IMR-90 (cell line): ENCODE data around the gene ACTRT2. TPM values are rescaled to one million over a fixed set of nuclear protein-coding genes. Genes with fewer than 3 reads are reported as not detected.

ENCODE experiments used
- ATAC-seq: fragments of 200-7000 bp; cut with Tn5 transposase; 2 replicates; pipeline ENCODE4 v1.9.1; 2020; ENCODE audit warnings: low read depth, mild to moderate bottlenecking, moderate library complexity
- BruUV-seq: library from RNA; stranded (reverse); fragments of 400-500 nt; replicated peaks from 2 replicates; lab custom pipeline; 2021; lab: Mats Ljungman, UMichigan
- CTCF ChIA-PET: fragments of 300-600 bp; formaldehyde crosslinking; extraction: SDS; loops from one replicate; lab custom pipeline; 2021; ENCODE audit warnings: antibody characterized with exemption; lab: Yijun Ruan, JAX
- POLR2A ChIA-PET: fragments of 300-600 bp; sonication (Branson Sonifier 250); formaldehyde crosslinking; loops from one replicate; lab custom pipeline; 2022; ENCODE audit warnings: antibody characterized with exemption; ENCODE audit not compliant: unreplicated experiment; lab: Charles Lee
- DNase-seq: peaks from one replicate; pipeline ENCODE4 v3.0.0; 2013
- H2AFZ ChIP-seq: replicated peaks from 2 replicates; pipeline ENCODE3; 2013; ENCODE audit warnings: low read length, mild to moderate bottlenecking; ENCODE audit not compliant: poor library complexity
- H2AK5ac ChIP-seq: 2 replicates; pipeline ENCODE4 v1.6.1; 2013; ENCODE audit warnings: low read depth, low read length, inconsistent platforms
- H2AK9ac ChIP-seq: replicated peaks from 2 replicates; pipeline ENCODE3; 2013; ENCODE audit warnings: mild to moderate bottlenecking, low read depth, low read length, moderate library complexity; ENCODE audit not compliant: poor library complexity
- H2BK120ac ChIP-seq: 2 replicates; pipeline ENCODE4 v1.6.1; 2013; ENCODE audit warnings: low read depth, low read length, inconsistent platforms
- H2BK15ac ChIP-seq: 3 replicates; pipeline ENCODE4 v1.6.1; 2013; ENCODE audit warnings: low read depth, low read length, inconsistent platforms
- H2BK20ac ChIP-seq: 2 replicates; pipeline ENCODE4 v1.6.1; 2013; ENCODE audit warnings: low read depth, mild to moderate bottlenecking, inconsistent platforms, low read length, moderate library complexity
- H2BK5ac ChIP-seq: 2 replicates; pipeline ENCODE4 v1.6.1; 2013; ENCODE audit warnings: mild to moderate bottlenecking, low read depth, low read length, inconsistent platforms; ENCODE audit not compliant: poor library complexity, severe bottlenecking
- H3K14ac ChIP-seq: replicated peaks from 2 replicates; pipeline ENCODE4 v1.6.1; 2013; ENCODE audit warnings: low read depth, low read length, inconsistent platforms
- H3K18ac ChIP-seq: 2 replicates; pipeline ENCODE4 v1.6.1; 2013; ENCODE audit warnings: low read depth, low read length, control low read depth
- H3K23ac ChIP-seq: 2 replicates; pipeline ENCODE4 v1.6.1; 2013; ENCODE audit warnings: low read depth, low read length, inconsistent platforms
- H3K27ac ChIP-seq: 2 replicates; pipeline ENCODE4 v1.5.1; 2013; ENCODE audit warnings: mild to moderate bottlenecking, control low read depth, low read length; ENCODE audit not compliant: insufficient read depth
- H3K27me3 ChIP-seq: 2 replicates; pipeline ENCODE4 v1.6.1; 2013; ENCODE audit warnings: low read length; ENCODE audit not compliant: control insufficient read depth, insufficient read depth
- H3K36me3 ChIP-seq: 2 replicates; pipeline ENCODE4 v1.6.1; 2013; ENCODE audit warnings: low read length, mixed read lengths; ENCODE audit not compliant: control insufficient read depth, insufficient read depth
- H3K4ac ChIP-seq: 2 replicates; pipeline ENCODE4 v1.6.1; 2013; ENCODE audit warnings: low read depth, low read length, inconsistent platforms
- H3K4me1 ChIP-seq: 2 replicates; pipeline ENCODE4 v1.6.1; 2013; ENCODE audit warnings: low read length, mixed read lengths; ENCODE audit not compliant: control insufficient read depth, insufficient read depth
- H3K4me2 ChIP-seq: 2 replicates; pipeline ENCODE4 v1.6.1; 2013; ENCODE audit warnings: low read depth, mild to moderate bottlenecking, control low read depth, low read length, moderate library complexity
- H3K4me3 ChIP-seq: 2 replicates; pipeline ENCODE4 v1.5.1; 2013; ENCODE audit warnings: low read depth, mild to moderate bottlenecking, control low read depth, low read length, moderate library complexity; ENCODE audit not compliant: insufficient read depth
- H3K56ac ChIP-seq: 2 replicates; pipeline ENCODE4 v1.6.1; 2013; ENCODE audit warnings: low read length, inconsistent platforms; ENCODE audit not compliant: insufficient read depth; ENCODE audit errors: extremely low read depth
- H3K79me1 ChIP-seq, 2 experiments: 2 replicates each; pipeline ENCODE4 v1.6.1; 2013; ENCODE audit warnings: low read length in 2 of 2, inconsistent platforms in 1 of 2, low read depth in 1 of 2
- H3K9ac ChIP-seq: 2 replicates; pipeline ENCODE4 v1.6.1; 2013; ENCODE audit warnings: low read depth, low read length, control low read depth
- H3K9me1 ChIP-seq: 2 replicates; pipeline ENCODE4 v1.6.1; 2013; ENCODE audit warnings: low read length, inconsistent platforms; ENCODE audit not compliant: insufficient read depth
- H3K9me3 ChIP-seq: 2 replicates; pipeline ENCODE4 v1.6.1; 2013; ENCODE audit warnings: low read length; ENCODE audit not compliant: control insufficient read depth, insufficient read depth
- H4K20me1 ChIP-seq: 2 replicates; pipeline ENCODE4 v1.6.1; 2013; ENCODE audit warnings: low read length, inconsistent platforms; ENCODE audit not compliant: insufficient read depth
- H4K5ac ChIP-seq: 2 replicates; pipeline ENCODE4 v1.6.1; 2013; ENCODE audit warnings: mild to moderate bottlenecking, low read depth, low read length, control low read depth
- H4K8ac ChIP-seq, 2 experiments: 2 replicates each; pipeline ENCODE4 v1.6.1; 2013; ENCODE audit warnings: low read depth in 2 of 2, low read length in 2 of 2, control low read depth in 1 of 2, inconsistent platforms in 1 of 2
- H4K91ac ChIP-seq: 2 replicates; pipeline ENCODE4 v1.6.1; 2013; ENCODE audit warnings: low read depth, low read length, inconsistent platforms; ENCODE audit not compliant: insufficient read depth
- FOS ChIP-seq: fragments of 150-350 bp; IDR thresholded peaks from 2 replicates; pipeline ENCODE4 v1.6.1; 2016; ENCODE audit warnings: low read depth, low read length
- WGBS, 2 experiments: methylation state at CpG; one replicate each; pipeline versions ENCODE4 v1.1.5 to v1.1.7; 2013; ENCODE audit warnings: missing lambda C conversion rate in 2 of 2; ENCODE audit not compliant: insufficient read length in 1 of 2; ENCODE audit errors: extremely low coverage in 2 of 2; 5-methylcytosine and 5-hydroxymethylcytosine counted together
- dilution Hi-C: fragments of 300-500 bp; cut with HindIII; formaldehyde crosslinking; loops from one replicate; pipeline ENCODE4 v1.14.3; 2018; ENCODE audit warnings: low sequenced_read_pairs; ENCODE audit not compliant: unreplicated experiment
- in situ Hi-C: fragments of 300-500 bp; cut with MboI; formaldehyde crosslinking; loops from 3 replicates; pipeline ENCODE4 v1.14.3; 2019; ENCODE audit warnings: low sequenced_read_pairs, inconsistent platforms, mixed read lengths
- intact Hi-C: fragments of 100-400 bp; cut with micrococcal nuclease; formaldehyde crosslinking; loops from 2 replicates; pipeline ENCODE4 v1.10.0; 2022
- polyA plus RNA-seq, 3 experiments: library from polyadenylated mRNA; depleted of rRNA; stranded (reverse); fragments of >200 nt; gene quantifications; 2 replicates each; pipeline ENCODE4 v1.2.3, GENCODE V29; 2012; ENCODE audit warnings: low replicate concordance in 1 of 3
- total RNA-seq: library from RNA; depleted of rRNA; stranded (reverse); fragments of >200 nt; gene quantifications from 2 replicates; pipeline ENCODE4 v1.2.3, GENCODE V29; 2012

ACTRT2 gene
- total and polyA plus RNA-seq, 2 of the 4 experiments (the other 2 are of a cell fraction) = not detected

DNA sequence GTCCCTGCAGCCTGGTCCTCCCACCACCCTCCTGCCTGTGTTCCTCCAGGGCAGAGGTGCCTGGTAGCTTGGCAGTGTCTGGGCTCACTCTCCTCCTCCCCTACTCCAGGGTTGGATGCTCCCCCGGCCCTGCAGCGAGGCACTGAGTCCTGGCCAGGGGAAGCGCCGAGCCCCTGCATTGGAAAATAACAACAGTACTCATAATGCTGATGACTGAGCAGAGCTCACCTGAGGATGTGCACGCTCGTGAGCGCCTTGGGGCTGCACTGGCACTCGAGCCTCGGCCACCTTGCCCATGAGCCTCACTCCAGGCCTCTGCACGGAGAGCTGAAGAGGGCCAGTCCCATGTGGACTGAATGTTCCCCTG lies 6.0 kb upstream of the ACTRT2 start:
- Histone ChIP-seq H4K5ac (no peak overlapping the region), H3K23ac (no peak overlapping the region), H3K4me3 (no peak overlapping the region), H3K14ac (no peak overlapping the region), H3K18ac (no peak overlapping the region), H2BK5ac (no peak overlapping the region), H2BK15ac (no peak overlapping the region), H3K4ac (no peak overlapping the region), H3K4me1 (no peaks in the 10 kb centered on the region), H4K20me1 (no peaks in the 10 kb centered on the region), H3K56ac (no peak overlapping the region), H3K9me1 (no peaks in the 10 kb centered on the region), H2BK20ac (no peak overlapping the region), H3K79me1 (no peaks in the 10 kb centered on the region), H2AK5ac (no peak overlapping the region), H3K9ac (no peak overlapping the region), H3K27me3 (no peaks in the 10 kb centered on the region), H2BK120ac (no peak overlapping the region), H4K91ac (no peak overlapping the region), H3K36me3 (no peaks in the 10 kb centered on the region), H4K8ac (no peak overlapping the region), H3K4me2 (no peak overlapping the region), H2AK9ac (no peak overlapping the region), H2AFZ (no peak overlapping the region), H3K9me3 (peaks cover 57% of the 10 kb centered on the region), H3K27ac (no peak overlapping the region)
- ChIA-PET CTCF (no interaction called here), POLR2A (no interaction called here)
- in situ Hi-C loops (no loop called here), intact Hi-C loops (no loop called here), dilution Hi-C loops (no loop called here)
- BruUV-seq = no TSS peak
- no peak for TF ChIP-seq FOS
- WGBS, 2 experiments = 43% methylated on average over 9 of the region's 10 CpGs; no CpG with 5 or more reads in 1 of the 2 experiments
- DNase-seq = no peak
- no peak for ATAC-seq
